A673 (cell line): ENCODE results near the gene RNPS1. TPM values are rescaled to one million over a fixed set of nuclear protein-coding genes. Genes with fewer than 3 reads are reported as not detected.

Experiments used
- BruUV-seq: library from RNA; stranded (reverse); fragments of 400-500 nt; replicated peaks from 2 replicates; lab custom pipeline; 2021; lab: Mats Ljungman, UMichigan
- CTCF ChIA-PET: fragments of 300-600 bp; sonication (Branson Sonifier 250); formaldehyde crosslinking; loops from one replicate; lab custom pipeline; 2022; ENCODE audit warnings: antibody characterized with exemption; lab: Charles Lee
- POLR2A ChIA-PET: fragments of 300-600 bp; sonication (Branson Sonifier 250); formaldehyde crosslinking; loops from one replicate; lab custom pipeline; 2022; ENCODE audit warnings: antibody characterized with exemption; ENCODE audit not compliant: low non-redundant PET; lab: Charles Lee
- DNase-seq: peaks from one replicate; pipeline ENCODE4 v3.0.0-alpha.2; 2015; ENCODE audit warnings: low spot score
- H3K27ac ChIP-seq: fragments of 200-600 bp; sonication (generic); 2 replicates; pipeline ENCODE4 v1.5.1; 2016; ENCODE audit warnings: mixed run types, low read depth, mild to moderate bottlenecking, mixed read lengths, antibody characterized with exemption, low read length; ENCODE audit not compliant: poor library complexity, severe bottlenecking
- H3K27me3 ChIP-seq: fragments of 200-600 bp; sonication (generic); replicated peaks from 2 replicates; pipeline ENCODE4 v1.6.1; 2017; ENCODE audit warnings: mixed run types, low read depth, mild to moderate bottlenecking, mixed read lengths, antibody characterized with exemption, low read length; ENCODE audit not compliant: insufficient read depth, poor library complexity
- H3K36me3 ChIP-seq: fragments of 200-600 bp; sonication (generic); 2 replicates; pipeline ENCODE4 v1.6.1; 2016; ENCODE audit warnings: mixed run types, mild to moderate bottlenecking, mixed read lengths, antibody characterized with exemption, low read length; ENCODE audit not compliant: insufficient read depth, poor library complexity, severe bottlenecking
- H3K4me1 ChIP-seq: fragments of 200-600 bp; sonication (generic); 2 replicates; pipeline ENCODE4 v1.6.1; 2017; ENCODE audit warnings: mixed run types, mild to moderate bottlenecking, mixed read lengths, antibody characterized with exemption, low read length; ENCODE audit not compliant: insufficient read depth, poor library complexity, severe bottlenecking
- H3K4me3 ChIP-seq: fragments of 200-600 bp; sonication (generic); 2 replicates; pipeline ENCODE4 v1.5.1; 2016; ENCODE audit warnings: low read depth, mixed run types, mild to moderate bottlenecking, mixed read lengths, low read length; ENCODE audit not compliant: poor library complexity, severe bottlenecking
- H3K9me3 ChIP-seq: fragments of 200-600 bp; sonication (generic); 2 replicates; pipeline ENCODE4 v1.6.1; 2016; ENCODE audit warnings: mixed run types, low read depth, mild to moderate bottlenecking, mixed read lengths, antibody characterized with exemption, low read length; ENCODE audit not compliant: poor library complexity, severe bottlenecking
- EZH2 ChIP-seq: fragments of 200-600 bp; sonication (generic); IDR thresholded peaks from 2 replicates; pipeline ENCODE4 v1.6.1; 2017; ENCODE audit warnings: borderline replicate concordance, low read depth, mild to moderate bottlenecking, mixed read lengths, antibody characterized with exemption, low read length; ENCODE audit not compliant: poor library complexity, severe bottlenecking
- intact Hi-C: fragments of 100-400 bp; cut with micrococcal nuclease; formaldehyde crosslinking; loops from one replicate; pipeline ENCODE4 v1.10.0; 2022; ENCODE audit not compliant: unreplicated experiment
- total RNA-seq: library from RNA; stranded (reverse); gene quantifications from 2 replicates; pipeline ENCODE4 v1.2.3, GENCODE V29; 2021
- TF ChIP-seq, protein P1 (sequence below): fragments of 300-800, 200-600 bp; sonication (generic); conservative IDR thresholded peaks from 2 replicates; pipeline ENCODE4 v1.5.1; 2017; ENCODE audit warnings: low read depth, mild to moderate bottlenecking, antibody characterized with exemption, low read length, moderate library complexity, mixed read lengths

RNPS1 gene
- total RNA-seq, 1 experiment from 2014 or later, result 345 TPM

DNA sequence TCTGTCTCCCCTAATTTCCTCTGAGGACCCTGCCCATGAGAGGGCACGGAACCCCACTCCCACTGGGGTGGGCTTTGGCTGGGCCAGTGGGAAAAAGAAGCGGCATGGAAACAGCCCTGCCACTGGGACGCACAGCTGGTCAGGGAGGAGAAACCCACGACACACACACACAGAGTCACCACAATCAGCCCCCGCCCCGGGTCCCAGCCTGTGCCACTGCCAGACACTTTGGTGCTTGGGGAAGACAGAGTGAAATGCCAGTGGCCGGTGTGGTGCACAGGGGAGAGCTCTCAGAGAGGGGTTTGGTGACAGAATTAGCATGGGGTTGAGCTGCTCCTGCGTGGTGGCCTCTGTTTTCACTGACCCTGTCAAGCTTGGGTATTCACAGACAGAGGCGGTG lies 30.7 kb upstream of the RNPS1 start:
- no peaks in the 10 kb centered on the region for H3K9me3 ChIP-seq
- DNase-seq, result no peak
- BruUV-seq, result no TSS peak
- TF ChIP-seq, protein P1, sequence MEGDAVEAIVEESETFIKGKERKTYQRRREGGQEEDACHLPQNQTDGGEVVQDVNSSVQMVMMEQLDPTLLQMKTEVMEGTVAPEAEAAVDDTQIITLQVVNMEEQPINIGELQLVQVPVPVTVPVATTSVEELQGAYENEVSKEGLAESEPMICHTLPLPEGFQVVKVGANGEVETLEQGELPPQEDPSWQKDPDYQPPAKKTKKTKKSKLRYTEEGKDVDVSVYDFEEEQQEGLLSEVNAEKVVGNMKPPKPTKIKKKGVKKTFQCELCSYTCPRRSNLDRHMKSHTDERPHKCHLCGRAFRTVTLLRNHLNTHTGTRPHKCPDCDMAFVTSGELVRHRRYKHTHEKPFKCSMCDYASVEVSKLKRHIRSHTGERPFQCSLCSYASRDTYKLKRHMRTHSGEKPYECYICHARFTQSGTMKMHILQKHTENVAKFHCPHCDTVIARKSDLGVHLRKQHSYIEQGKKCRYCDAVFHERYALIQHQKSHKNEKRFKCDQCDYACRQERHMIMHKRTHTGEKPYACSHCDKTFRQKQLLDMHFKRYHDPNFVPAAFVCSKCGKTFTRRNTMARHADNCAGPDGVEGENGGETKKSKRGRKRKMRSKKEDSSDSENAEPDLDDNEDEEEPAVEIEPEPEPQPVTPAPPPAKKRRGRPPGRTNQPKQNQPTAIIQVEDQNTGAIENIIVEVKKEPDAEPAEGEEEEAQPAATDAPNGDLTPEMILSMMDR, result no peak
- ChIA-PET CTCF (no interaction called here), POLR2A (interaction anchor here (0.6 kb wide), 1 partner anchor 26 kb away, joined by 13 read pairs; no protein-coding TSS in a partner anchor)
- no peaks in the 10 kb centered on the region for H3K27me3 ChIP-seq
- intact Hi-C loops, result no loop called here
- H3K27ac ChIP-seq, result no peak overlapping the region
- H3K36me3 ChIP-seq, result no peaks in the 10 kb centered on the region
- no peak overlapping the region for H3K4me3 ChIP-seq
- H3K4me1 ChIP-seq, result no peaks in the 10 kb centered on the region

DNA sequence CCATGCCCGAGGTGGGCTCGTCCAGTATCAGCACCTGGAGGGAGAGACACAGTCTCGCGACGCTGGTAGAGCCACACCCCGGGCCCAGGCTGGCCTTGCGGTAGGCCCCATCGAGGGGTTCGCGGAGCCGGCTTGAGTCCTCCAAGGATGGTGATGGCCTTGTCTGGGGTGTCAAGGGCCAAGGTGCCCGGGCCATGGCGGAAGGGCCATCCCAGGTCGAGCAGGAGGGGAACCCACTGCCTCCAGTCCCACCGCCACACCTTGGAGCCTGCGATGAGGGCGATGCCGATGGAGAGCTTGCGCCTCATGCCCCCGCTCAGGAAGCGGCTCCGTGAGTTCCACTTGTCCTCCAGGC lies 29.6 kb upstream of the RNPS1 start:
- CTCF ChIA-PET, result no interaction called here
- intact Hi-C loops, result loop anchor here (2.0 kb wide), 1 partner anchor 203 kb away; no protein-coding TSS in a partner anchor
- Histone ChIP-seq H3K4me1 (no peaks in the 10 kb centered on the region), H3K9me3 (no peaks in the 10 kb centered on the region), H3K27ac (no peak overlapping the region), H3K27me3 (no peaks in the 10 kb centered on the region), H3K4me3 (no peak overlapping the region), H3K36me3 (no peaks in the 10 kb centered on the region)
- DNase-seq, result no peak
- POLR2A ChIA-PET, result no interaction called here
- TF ChIP-seq, protein P1, result no peak
- no peak for TF ChIP-seq EZH2
- no TSS peak for BruUV-seq

DNA sequence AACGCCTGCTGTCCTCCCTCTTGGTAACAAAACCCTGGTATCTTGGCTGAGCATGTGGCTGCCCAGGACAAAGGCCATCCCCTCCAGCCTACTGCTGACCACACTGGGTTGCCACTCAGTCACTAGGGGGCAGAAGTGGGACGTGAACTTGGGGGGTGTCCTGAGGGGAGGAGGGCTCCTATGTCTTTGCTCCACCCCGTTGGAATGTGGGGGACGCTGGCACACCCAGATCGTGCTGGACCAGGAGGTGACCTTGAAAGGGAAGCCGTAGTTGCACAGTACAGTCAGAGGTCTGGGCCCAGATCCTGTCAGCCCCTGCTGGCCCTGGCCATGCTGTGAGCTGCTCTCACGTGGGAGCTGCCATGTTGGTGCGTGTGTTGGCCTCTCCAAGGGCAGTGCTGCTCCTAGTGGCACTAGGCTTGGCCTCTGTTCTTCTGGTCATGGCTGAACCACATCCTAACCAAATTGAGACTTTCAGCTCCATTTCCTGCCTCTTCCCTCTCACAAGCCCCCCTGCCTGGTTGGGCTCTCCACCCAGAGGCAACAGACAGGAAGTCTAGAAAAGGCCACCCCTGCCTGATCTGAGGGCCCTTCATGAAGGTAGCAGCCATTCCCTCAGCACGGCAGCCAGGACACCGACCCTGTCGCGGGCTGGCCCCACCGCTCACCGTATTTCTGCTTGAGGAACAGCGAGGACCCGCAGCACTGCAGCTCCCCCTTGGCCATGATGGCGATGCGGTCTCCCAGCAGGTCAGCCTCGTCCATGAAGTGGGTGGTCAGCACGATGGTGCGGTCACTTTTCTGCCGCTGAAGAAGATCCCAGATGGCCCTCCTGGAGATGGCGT lies 29.0 kb upstream of the RNPS1 start:
- ChIA-PET POLR2A (no interaction called here), CTCF (no interaction called here)
- Histone ChIP-seq H3K4me3 (no peak overlapping the region), H3K27me3 (no peaks in the 10 kb centered on the region), H3K9me3 (no peaks in the 10 kb centered on the region), H3K4me1 (no peaks in the 10 kb centered on the region), H3K27ac (no peak overlapping the region), H3K36me3 (no peaks in the 10 kb centered on the region)
- no peak for TF ChIP-seq EZH2
- TF ChIP-seq, protein P1, result peak; percentile 59
- intact Hi-C loops, result loop anchor here (2.0 kb wide), 1 partner anchor 204 kb away; no protein-coding TSS in a partner anchor
- BruUV-seq, result no TSS peak
- DNase-seq, result peak; percentile 33
